CD4-positive, alpha-beta memory T cell (primary cell): ENCODE measurements around the gene LIMD2. TPM values are rescaled to one million over a fixed set of nuclear protein-coding genes. Genes with fewer than 3 reads are reported as not detected.

Experiments
- CTCF ChIA-PET: fragments of 350-600 bp; sonication (Branson Sonifier 250); formaldehyde crosslinking; loops from one replicate; lab custom pipeline; 2021; ENCODE audit warnings: inconsistent platforms; ENCODE audit not compliant: partially characterized antibody; lab: Charles Lee
- POLR2A ChIA-PET: fragments of 350-600 bp; sonication (Branson Sonifier 250); formaldehyde crosslinking; loops from one replicate; lab custom pipeline; 2021; ENCODE audit not compliant: partially characterized antibody; lab: Charles Lee
- DNase-seq, 5 donors: peaks; one replicate each; pipeline versions ENCODE4 v3.0.0 to v3.0.0-alpha.2; 2020 to 2022; ENCODE audit warnings: mixed read lengths in 1 of 5
- H3K27ac ChIP-seq: one replicate; pipeline ENCODE4 v1.7.0; 2013; ENCODE audit warnings: low read depth, low read length
- H3K27me3 ChIP-seq: 2 replicates; pipeline ENCODE4 v1.7.0; 2013; ENCODE audit warnings: mild to moderate bottlenecking, low read length, moderate library complexity; ENCODE audit not compliant: insufficient read depth
- H3K36me3 ChIP-seq: 2 replicates; pipeline ENCODE4 v1.7.0; 2013; ENCODE audit warnings: mild to moderate bottlenecking, low read length, moderate library complexity; ENCODE audit not compliant: insufficient read depth
- H3K4me1 ChIP-seq: 2 replicates; pipeline ENCODE4 v1.7.0; 2013; ENCODE audit warnings: mild to moderate bottlenecking, low read length, moderate library complexity; ENCODE audit not compliant: insufficient read depth
- H3K4me3 ChIP-seq, 2 donors: one replicate each; pipeline ENCODE4 v1.7.0; 2013; ENCODE audit warnings: low read length in 2 of 2, mild to moderate bottlenecking in 1 of 2
- H3K9me3 ChIP-seq, 2 donors: one replicate each; pipeline ENCODE4 v1.7.0; 2013; ENCODE audit warnings: low read length in 2 of 2, control low read depth in 1 of 2; ENCODE audit not compliant: control insufficient read depth in 1 of 2
- H3K27ac Mint-ChIP-seq, 7 donors: one replicate each; pipeline ENCODE4 v1.8.0; 2020 to 2021; ENCODE audit warnings: mixed read lengths in 7 of 7, mild to moderate bottlenecking in 6 of 7, inconsistent platforms in 3 of 7, moderate library complexity in 3 of 7
- H3K27me3 Mint-ChIP-seq, 2 donors: one replicate each; pipeline ENCODE4 v1.8.0; 2020 to 2021; ENCODE audit warnings: mixed read lengths in 2 of 2
- H3K36me3 Mint-ChIP-seq, 2 donors: one replicate each; pipeline ENCODE4 v1.8.0; 2020 to 2021; ENCODE audit warnings: mixed read lengths in 2 of 2, inconsistent platforms in 1 of 2, mild to moderate bottlenecking in 1 of 2
- H3K4me1 Mint-ChIP-seq, 4 donors: one replicate each; pipeline ENCODE4 v1.8.0; 2020 to 2021; ENCODE audit warnings: mixed read lengths in 4 of 4, mild to moderate bottlenecking in 1 of 4
- H3K4me3 Mint-ChIP-seq, 8 donors: one replicate each; pipeline ENCODE4 v1.8.0; 2020 to 2021; ENCODE audit warnings: mixed read lengths in 8 of 8, mild to moderate bottlenecking in 7 of 8, moderate library complexity in 6 of 8, inconsistent platforms in 3 of 8
- H3K9me3 Mint-ChIP-seq, 8 donors: one replicate each; pipeline ENCODE4 v1.8.0; 2020 to 2021; ENCODE audit warnings: mixed read lengths in 8 of 8, mild to moderate bottlenecking in 5 of 8, inconsistent platforms in 3 of 8, moderate library complexity in 1 of 8
- intact Hi-C: fragments of 100-400 bp; cut with micrococcal nuclease; formaldehyde crosslinking; loops from one replicate; pipeline ENCODE4 v1.15.1; 2023
- polyA plus RNA-seq, 2 donors: library from polyadenylated mRNA; unstranded; fragments of 300-500 nt; fragmentation: Illumina TruSeq; gene quantifications; one replicate each; pipeline ENCODE4 v1.2.3, GENCODE V29; 2021
- total RNA-seq, 2 experiments: library from RNA; stranded (reverse); gene quantifications; one replicate each; pipeline ENCODE4 v1.2.3, GENCODE V29; 2021

Gene LIMD2
- total and polyA plus RNA-seq, 4 experiments from 2014 or later: 347 to 755 (median 646) TPM

DNA sequence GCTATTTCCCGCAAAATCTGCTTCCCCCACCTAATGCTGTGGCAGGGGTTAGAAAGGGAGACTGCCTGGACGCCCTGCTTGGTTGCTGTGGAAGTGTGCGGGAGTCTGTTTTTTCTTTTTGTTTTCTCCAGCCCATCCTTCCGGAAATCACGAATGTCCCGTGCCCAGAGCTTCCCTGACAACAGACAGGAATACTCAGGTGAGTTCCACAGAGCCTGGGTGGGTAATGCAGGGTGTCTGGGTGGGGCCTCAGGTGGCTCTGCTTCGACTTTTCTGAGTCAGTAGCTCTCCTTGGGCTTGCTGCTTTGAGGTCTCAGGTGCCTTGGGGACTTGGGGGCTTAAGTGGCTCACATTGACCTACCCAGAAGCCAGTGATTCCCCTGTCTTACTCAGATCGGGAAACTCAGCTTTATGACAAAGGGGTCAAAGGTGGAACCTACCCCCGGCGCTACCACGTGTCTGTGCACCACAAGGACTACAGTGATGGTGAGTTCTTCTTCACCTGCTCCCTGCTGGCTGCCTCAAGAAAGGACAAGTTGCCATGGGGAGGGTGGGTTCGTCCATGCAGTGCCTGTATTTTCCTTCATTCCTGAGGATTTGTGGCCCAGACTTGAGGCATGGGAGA is 11.4 kb downstream of the LIMD2 start:
- DNase-seq: no peak
- Histone ChIP-seq H3K4me3 (no peak overlapping the region), H3K4me1 (no peaks in the 10 kb centered on the region), H3K9me3 (no peaks in the 10 kb centered on the region), H3K27ac (no peak overlapping the region), H3K36me3 (peaks cover 66% of the 10 kb centered on the region), H3K27me3 (no peaks in the 10 kb centered on the region)
- Mint-ChIP-seq H3K27me3 (no peaks in the 10 kb centered on the region), H3K27ac (peak overlapping the region in 2 of 7 donors; percentile 25 to 55), H3K36me3 (peaks cover 40 to 76% of the 10 kb centered on the region in 2 donors), H3K4me1 (peaks cover 1 to 11% (median 7%) of the 10 kb centered on the region in 4 donors), H3K9me3 (no peaks in the 10 kb centered on the region), H3K4me3 (no peak overlapping the region)
- POLR2A ChIA-PET: interaction anchor here (1.0 to 23.0 kb wide), 3 partner anchors 8 to 67 kb away, joined by 3 to 1362 read pairs (median 55); partner anchors contain the start of gene MAP3K3
- intact Hi-C loops: no loop called here
- CTCF ChIA-PET: interaction anchor here (1.1 to 2.7 kb wide), 2 partner anchors 22 to 31 kb away, joined by 3 to 18 read pairs; no protein-coding TSS in a partner anchor

DNA sequence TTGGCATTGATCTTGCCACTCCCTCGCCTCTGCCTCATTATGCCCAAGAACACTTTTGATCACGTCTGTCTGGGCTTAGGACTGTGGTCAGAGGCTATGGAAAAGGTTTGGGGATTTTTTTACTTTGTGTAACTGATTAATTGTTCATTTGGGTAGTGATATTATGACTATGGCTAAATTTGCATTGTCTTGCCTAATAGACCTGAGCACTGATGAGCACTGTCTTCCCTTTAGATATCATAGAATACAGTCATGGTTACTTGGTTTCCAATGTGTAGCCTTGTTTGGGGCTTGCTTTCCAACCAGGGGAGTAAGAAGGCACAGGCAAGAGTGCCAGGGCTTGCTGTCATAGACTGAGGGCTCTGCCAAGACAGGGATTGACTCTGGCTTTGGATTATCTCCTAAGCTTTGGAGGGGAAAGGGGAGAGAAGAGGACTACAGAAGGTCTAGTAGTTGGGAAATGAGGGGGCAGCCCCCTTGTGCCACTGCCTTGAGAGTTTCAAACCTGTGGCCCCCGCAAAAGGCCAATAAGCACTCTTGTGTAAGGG is 13.7 kb downstream of the LIMD2 start:
- intact Hi-C loops: no loop called here
- no peaks in the 10 kb centered on the region for H3K9me3 Mint-ChIP-seq
- Histone ChIP-seq H3K27ac (no peak overlapping the region), H3K9me3 (no peaks in the 10 kb centered on the region), H3K27me3 (no peaks in the 10 kb centered on the region), H3K4me1 (no peaks in the 10 kb centered on the region), H3K4me3 (no peak overlapping the region), H3K36me3 (peaks cover 71% of the 10 kb centered on the region)
- no peaks in the 10 kb centered on the region for H3K27me3 Mint-ChIP-seq
- H3K36me3 Mint-ChIP-seq: peaks cover 45 to 76% of the 10 kb centered on the region in 2 donors
- H3K4me1 Mint-ChIP-seq: no peaks in the 10 kb centered on the region
- ChIA-PET CTCF (interaction anchor here (1.0 to 2.7 kb wide), 3 partner anchors 10 to 24 kb away, joined by 3 to 18 read pairs (median 3); no protein-coding TSS in a partner anchor), POLR2A (interaction anchor here (1.0 to 23.0 kb wide), 3 partner anchors 10 to 87 kb away, joined by 3 to 1362 read pairs (median 55); partner anchors contain the start of genes CCDC47 and DDX42)
- H3K27ac Mint-ChIP-seq: peak overlapping the region in 6 of 7 donors; percentile 13 to 82 (median 66)
- DNase-seq: no peak
- H3K4me3 Mint-ChIP-seq: no peak overlapping the region

DNA sequence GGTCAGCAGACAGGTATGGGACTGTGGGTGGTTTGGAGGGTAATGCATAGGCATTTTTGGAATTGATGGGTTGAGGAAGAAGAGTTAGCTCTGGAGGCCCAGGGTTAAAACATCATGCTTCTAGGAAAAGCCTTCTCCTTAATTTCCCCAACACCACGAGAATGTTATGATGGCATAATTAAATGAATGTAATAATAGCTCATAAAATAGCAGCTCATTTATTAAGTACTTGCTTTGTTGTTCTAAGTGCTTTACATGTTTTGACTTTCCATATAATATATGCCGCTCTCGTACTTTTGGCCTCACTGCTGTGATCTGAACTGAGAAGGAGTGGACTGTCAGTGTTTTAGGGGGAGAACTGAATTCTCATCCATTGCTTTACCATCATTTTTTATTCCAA is 14.3 kb downstream of the LIMD2 start:
- Histone ChIP-seq H3K4me3 (no peak overlapping the region), H3K27me3 (no peaks in the 10 kb centered on the region), H3K36me3 (peaks cover 64% of the 10 kb centered on the region), H3K9me3 (no peaks in the 10 kb centered on the region), H3K4me1 (no peaks in the 10 kb centered on the region), H3K27ac (no peak overlapping the region)
- intact Hi-C loops: no loop called here
- no peaks in the 10 kb centered on the region for H3K9me3 Mint-ChIP-seq
- H3K36me3 Mint-ChIP-seq: peaks cover 41 to 76% of the 10 kb centered on the region in 2 donors
- DNase-seq: no peak
- H3K27ac Mint-ChIP-seq: peak overlapping the region in 4 of 7 donors; percentile 29 to 80 (median 44)
- POLR2A ChIA-PET: interaction anchor here (1.0 to 23.0 kb wide), 3 partner anchors 11 to 88 kb away, joined by 3 to 1362 read pairs (median 55); partner anchors contain the start of genes CCDC47 and DDX42
- no peaks in the 10 kb centered on the region for H3K27me3 Mint-ChIP-seq
- H3K4me1 Mint-ChIP-seq: peaks cover 0 to 4% (median 0%) of the 10 kb centered on the region in 4 donors
- CTCF ChIA-PET: interaction anchor here (0.6 to 1.0 kb wide), 2 partner anchors 24 to 25 kb away, joined by 3 read pairs; no protein-coding TSS in a partner anchor
- H3K4me3 Mint-ChIP-seq: no peak overlapping the region

DNA sequence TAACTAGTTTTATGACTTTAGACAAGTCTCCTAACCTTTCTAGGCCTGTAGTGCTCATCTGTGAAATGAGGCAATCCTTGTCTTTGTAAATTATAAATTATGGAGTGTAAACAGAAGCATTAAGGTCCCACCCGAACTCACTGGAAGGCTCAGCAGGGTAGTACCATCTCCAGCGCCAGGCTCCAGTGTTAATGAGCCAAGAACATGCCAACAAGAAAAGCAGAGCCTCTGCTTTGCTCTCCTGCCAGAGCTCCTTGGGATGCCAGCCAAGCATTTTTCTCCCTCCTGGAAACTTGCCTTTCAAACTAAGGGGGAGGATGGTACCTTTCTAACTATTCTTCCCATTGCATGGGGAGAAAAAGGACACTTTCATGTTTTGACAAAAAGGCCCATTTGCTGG is 14.9 kb downstream of the LIMD2 start:
- no peaks in the 10 kb centered on the region for H3K27me3 ChIP-seq
- peaks cover 46 to 76% of the 10 kb centered on the region in 2 donors for H3K36me3 Mint-ChIP-seq
- H3K9me3 Mint-ChIP-seq: no peaks in the 10 kb centered on the region
- CTCF ChIA-PET: interaction anchor here (0.6 to 1.0 kb wide), 2 partner anchors 25 to 26 kb away, joined by 3 read pairs; no protein-coding TSS in a partner anchor
- no peaks in the 10 kb centered on the region for H3K27me3 Mint-ChIP-seq
- intact Hi-C loops: no loop called here
- no peaks in the 10 kb centered on the region for H3K9me3 ChIP-seq
- H3K36me3 ChIP-seq: peaks cover 59% of the 10 kb centered on the region
- no peak for DNase-seq
- peaks cover 0 to 9% (median 1%) of the 10 kb centered on the region in 4 donors for H3K4me1 Mint-ChIP-seq
- no peak overlapping the region for H3K4me3 Mint-ChIP-seq
- H3K27ac ChIP-seq: no peak overlapping the region
- H3K27ac Mint-ChIP-seq: peak overlapping the region in 3 of 7 donors; percentile 32 to 80 (median 53)
- no peaks in the 10 kb centered on the region for H3K4me1 ChIP-seq
- no peak overlapping the region for H3K4me3 ChIP-seq
- POLR2A ChIA-PET: interaction anchor here (5.0 to 23.0 kb wide), 2 partner anchors 12 to 26 kb away, joined by 55 to 1362 read pairs; no protein-coding TSS in a partner anchor

DNA sequence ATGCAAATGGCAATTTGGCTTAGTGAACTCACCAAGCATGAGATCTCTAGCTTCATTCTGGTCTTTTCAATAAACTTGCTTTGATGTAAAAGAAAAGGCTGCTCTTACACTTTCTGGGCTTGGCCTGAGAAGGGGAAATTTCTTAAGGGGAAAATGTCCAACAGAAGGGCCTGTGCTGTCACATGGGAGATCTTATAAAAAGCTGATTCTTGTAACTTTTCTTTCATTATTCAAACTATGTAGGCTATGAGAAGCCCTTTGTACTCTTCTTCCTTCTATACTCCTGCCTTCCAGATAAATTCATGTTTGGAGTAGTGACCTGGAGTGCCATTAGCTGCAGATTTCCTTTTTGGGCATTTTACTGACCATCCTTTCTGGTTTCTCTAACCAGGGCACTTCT is 16.9 kb downstream of the LIMD2 start:
- H3K9me3 Mint-ChIP-seq: no peaks in the 10 kb centered on the region

DNA sequence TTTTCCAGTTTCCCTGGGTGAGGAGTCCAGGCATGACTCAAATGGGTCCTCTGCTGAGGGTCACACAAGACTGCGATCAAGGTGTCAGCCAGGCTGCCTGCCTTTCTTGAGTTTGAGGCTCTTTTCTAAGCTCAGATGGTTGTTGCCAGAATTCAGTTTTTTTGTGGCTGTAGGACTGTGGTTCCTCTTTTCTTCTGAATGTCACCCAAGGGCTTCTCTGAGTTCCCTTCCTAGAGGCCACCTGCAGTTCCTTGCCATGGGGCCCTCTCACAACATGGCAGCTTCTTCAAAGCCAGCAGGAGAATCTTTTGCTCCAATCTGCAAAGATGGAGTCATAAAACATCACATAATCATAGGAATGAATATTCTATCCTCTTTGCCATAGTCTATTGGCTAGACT is 17.5 kb downstream of the LIMD2 start:
- Histone ChIP-seq H3K9me3 (no peaks in the 10 kb centered on the region), H3K27me3 (no peaks in the 10 kb centered on the region), H3K27ac (no peak overlapping the region), H3K4me1 (no peaks in the 10 kb centered on the region), H3K4me3 (no peak overlapping the region), H3K36me3 (peaks cover 41% of the 10 kb centered on the region)
- DNase-seq: no peak
- intact Hi-C loops: no loop called here
- CTCF ChIA-PET: interaction anchor here (0.8 to 1.4 kb wide), 2 partner anchors 16 to 204 kb away, joined by 3 read pairs; no protein-coding TSS in a partner anchor
- Mint-ChIP-seq H3K27ac (peak overlapping the region in 3 of 7 donors; percentile 36 to 47 (median 43)), H3K36me3 (peaks cover 36 to 71% of the 10 kb centered on the region in 2 donors), H3K4me1 (peaks cover 1 to 12% (median 4%) of the 10 kb centered on the region in 4 donors), H3K27me3 (no peaks in the 10 kb centered on the region), H3K9me3 (no peaks in the 10 kb centered on the region), H3K4me3 (no peak overlapping the region)
- POLR2A ChIA-PET: interaction anchor here (1.0 to 11.3 kb wide), 3 partner anchors 13 to 24 kb away, joined by 3 to 117 read pairs (median 3); no protein-coding TSS in a partner anchor

More for the DNA sequence above, 16.9 kb downstream of the LIMD2 start:
- Histone ChIP-seq H3K27ac (no peak overlapping the region), H3K4me3 (no peak overlapping the region), H3K27me3 (no peaks in the 10 kb centered on the region), H3K36me3 (peaks cover 39% of the 10 kb centered on the region), H3K4me1 (no peaks in the 10 kb centered on the region), H3K9me3 (no peaks in the 10 kb centered on the region)
- Mint-ChIP-seq H3K4me1 (peaks cover 1 to 12% (median 4%) of the 10 kb centered on the region in 4 donors), H3K36me3 (peaks cover 36 to 72% of the 10 kb centered on the region in 2 donors), H3K4me3 (no peak overlapping the region), H3K27ac (peak overlapping the region in 4 of 7 donors; percentile 4 to 89 (median 39)), H3K27me3 (no peaks in the 10 kb centered on the region)
- intact Hi-C loops: no loop called here
- no peak for DNase-seq
- ChIA-PET POLR2A (interaction anchor here (1.0 to 11.3 kb wide), 3 partner anchors 13 to 24 kb away, joined by 3 to 117 read pairs (median 3); no protein-coding TSS in a partner anchor), CTCF (interaction anchor here (0.8 to 1.4 kb wide), 3 partner anchors 15 to 205 kb away, joined by 3 read pairs; no protein-coding TSS in a partner anchor)
